GM12878 (cell line): ENCODE measurements around the gene S100A16. TPM values are rescaled to one million over a fixed set of nuclear protein-coding genes. Genes with fewer than 3 reads are reported as not detected.

ENCODE experiments used
- ATAC-seq: fragments of 200-7000 bp; cut with Tn5 transposase; 3 replicates; pipeline ENCODE4 v1.9.1; 2020; ENCODE audit warnings: mild to moderate bottlenecking, moderate library complexity
- BruUV-seq: library from RNA; stranded (reverse); fragments of 400-500 nt; replicated peaks from 2 replicates; lab custom pipeline; 2021; lab: Mats Ljungman, UMichigan
- CTCF ChIA-PET: fragments of 300-600 bp; sonication (Branson Sonifier 250); formaldehyde crosslinking; extraction: SDS; loops from one replicate; lab custom pipeline; 2021; ENCODE audit warnings: inconsistent platforms; lab: Yijun Ruan, JAX
- POLR2A ChIA-PET: fragments of 350-600 bp; formaldehyde crosslinking; extraction: SDS; loops from one replicate; lab custom pipeline; 2021; ENCODE audit warnings: inconsistent platforms; lab: Charles Lee
- RAD21 ChIA-PET: fragments of 300-600 bp; sonication (Branson Sonifier 250); formaldehyde crosslinking; loops from one replicate; lab custom pipeline; 2023; ENCODE audit warnings: antibody characterized with exemption; ENCODE audit not compliant: unreplicated experiment; lab: Charles Lee
- SMC1A ChIA-PET: fragments of 300-600 bp; sonication (Branson Sonifier 250); formaldehyde crosslinking; loops from one replicate; lab custom pipeline; 2023; ENCODE audit not compliant: unreplicated experiment, uncharacterized antibody; lab: Charles Lee
- DNase-seq: peaks from one replicate; pipeline ENCODE4 v3.0.0-alpha.2; 2011; ENCODE audit warnings: low read depth, low spot score
- FAIRE-seq: peaks from 3 replicates; lab custom pipeline; 2011; peaks lifted over from hg19 to GRCh38; lab: Jason Lieb, UNC
- H2AFZ ChIP-seq: 2 replicates; pipeline ENCODE4 v1.6.0; 2011; ENCODE audit warnings: low read depth, low read length, control low read depth; ENCODE audit not compliant: control insufficient read depth
- H3K27ac ChIP-seq: 2 replicates; pipeline ENCODE4 v1.5.1; 2011; ENCODE audit warnings: control low read depth; ENCODE audit not compliant: control insufficient read depth, insufficient read depth
- H3K27me3 ChIP-seq, 2 experiments: replicated peaks in 1 of 2; 2 replicates each; pipeline versions ENCODE4 v1.6.0 to v1.6.1; 2011; ENCODE audit warnings: low read length in 1 of 2; ENCODE audit not compliant: control insufficient read depth in 2 of 2, insufficient read depth in 2 of 2
- H3K36me3 ChIP-seq, 2 experiments: 2 replicates each; pipeline ENCODE4 v1.5.1; 2011; ENCODE audit warnings: low read length in 1 of 2; ENCODE audit not compliant: control insufficient read depth in 2 of 2, insufficient read depth in 2 of 2
- H3K4me1 ChIP-seq: 2 replicates; pipeline ENCODE4 v1.6.1; 2011; ENCODE audit warnings: mild to moderate bottlenecking, low read length, moderate library complexity, mixed read lengths; ENCODE audit not compliant: control insufficient read depth, insufficient read depth
- H3K4me2 ChIP-seq: 2 replicates; pipeline ENCODE4 v1.6.0; 2011; ENCODE audit warnings: control low read depth; ENCODE audit not compliant: control insufficient read depth, insufficient read depth
- H3K4me3 ChIP-seq: fragments of 200-600 bp; sonication (generic); 2 replicates; pipeline ENCODE4 v1.5.1; 2016
- H3K79me2 ChIP-seq: 2 replicates; pipeline ENCODE4 v1.6.0; 2011; ENCODE audit warnings: low read length; ENCODE audit not compliant: control insufficient read depth, insufficient read depth
- H3K9ac ChIP-seq: 2 replicates; pipeline ENCODE4 v1.8.0; 2011; ENCODE audit warnings: low read length, control low read depth, mixed read lengths; ENCODE audit not compliant: control insufficient read depth, insufficient read depth
- H3K9me3 ChIP-seq: replicated peaks from 3 replicates; pipeline ENCODE4 v1.5.1; 2011; ENCODE audit warnings: mild to moderate bottlenecking, low read length; ENCODE audit not compliant: control insufficient read depth, insufficient read depth
- H4K20me1 ChIP-seq: 2 replicates; pipeline ENCODE4 v1.6.0; 2011; ENCODE audit not compliant: control insufficient read depth, insufficient read depth
- CBX3 ChIP-seq: fragments of 200-600 bp; sonication (generic); IDR thresholded peaks from 2 replicates; pipeline ENCODE4 v1.6.1; 2016; ENCODE audit warnings: low read depth, borderline replicate concordance
- KLF5 ChIP-seq: fragments of 450-650 bp; IDR thresholded peaks from 2 replicates; pipeline ENCODE4 v1.6.1; 2014; ENCODE audit warnings: mild to moderate bottlenecking; ENCODE audit not compliant: partially characterized antibody
- NRF1 ChIP-seq: conservative IDR thresholded peaks from 2 replicates; pipeline ENCODE4 v1.6.1; 2011; ENCODE audit warnings: mild to moderate bottlenecking, low read depth, low read length, improper control_type of control experiment
- PAX5 ChIP-seq: IDR thresholded peaks from 2 replicates; pipeline ENCODE4 v1.6.1; 2011; ENCODE audit warnings: low read depth, low read length, borderline replicate concordance
- RELA ChIP-seq: fragments of 450-650 bp; IDR thresholded peaks from 2 replicates; pipeline ENCODE4 v1.8.0; 2014; ENCODE audit warnings: borderline replicate concordance; ENCODE audit not compliant: partially characterized antibody
- SIN3A ChIP-seq: IDR thresholded peaks from 2 replicates; pipeline ENCODE4 v1.6.1; 2012; ENCODE audit warnings: low read depth, low read length, improper control_type of control experiment
- SKIL ChIP-seq: fragments of 450-650 bp; IDR thresholded peaks from 2 replicates; pipeline ENCODE4 v1.6.1; 2017; ENCODE audit warnings: mild to moderate bottlenecking, low read depth, inconsistent platforms; ENCODE audit not compliant: poor library complexity, severe bottlenecking
- SUZ12 ChIP-seq: fragments of 200-600 bp; sonication (generic); IDR thresholded peaks from one replicate; pipeline ENCODE4 v1.6.1; 2018; ENCODE audit warnings: antibody characterized with exemption, mild to moderate bottlenecking; ENCODE audit not compliant: unreplicated experiment
- TARDBP ChIP-seq: IDR thresholded peaks from 2 replicates; pipeline ENCODE4 v1.6.1; 2016; ENCODE audit warnings: borderline replicate concordance
- WRNIP1 ChIP-seq: IDR thresholded peaks from 2 replicates; pipeline ENCODE4 v1.6.1; 2011; ENCODE audit warnings: low read depth, low read length, improper control_type of control experiment, borderline replicate concordance
- YBX1 ChIP-seq: fragments of 450-650 bp; IDR thresholded peaks from 2 replicates; pipeline ENCODE4 v1.6.1; 2016; ENCODE audit warnings: antibody characterized with exemption
- ZBTB4 ChIP-seq: fragments of 450-650 bp; formaldehyde crosslinking; IDR thresholded peaks from 2 replicates; pipeline ENCODE4 v1.4.0; 2022; ENCODE audit warnings: mild to moderate bottlenecking, moderate library complexity
- WGBS: methylation state at CpG from one replicate; pipeline ENCODE4 v1.1.6; 2016; ENCODE audit warnings: low lambda C conversion rate; ENCODE audit not compliant: insufficient replicate concordance, insufficient coverage; ENCODE audit errors: missing lambda C conversion rate; 5-methylcytosine and 5-hydroxymethylcytosine counted together
- in situ Hi-C: fragments of 300-500 bp; cut with MboI; formaldehyde crosslinking; loops from 9 replicates; pipeline ENCODE4 v1.14.3; 2018; ENCODE audit warnings: mixed read lengths
- intact Hi-C: fragments of 100-400 bp; cut with micrococcal nuclease; formaldehyde crosslinking; loops from one replicate; pipeline ENCODE4 v1.14.2; 2022; ENCODE audit not compliant: unreplicated experiment
- polyA plus RNA-seq, 11 experiments: library from polyadenylated mRNA; depleted of rRNA in 4 of 11; unstranded in 6 of 11; stranded (reverse) in 5 of 11; fragments of >200 nt; fragmentation: Nextera tagmentation in 4 of 11; fragmentation: Illumina TruSeq in 1 of 11; extraction: Ambion mirVana in 4 of 11; extraction: Trizol in 1 of 11; gene quantifications; 1 replicate in 1 of 11; 2 replicates in 10 of 11; pipeline versions ENCODE4 v1.2.1 to v1.2.3, GENCODE V29; 2011 to 2016; ENCODE audit warnings: inconsistent platforms in 2 of 11, missing spikeins in 2 of 11, low read depth in 1 of 11
- total RNA-seq, 4 experiments: library from RNA; depleted of rRNA in 3 of 4; stranded (reverse); fragments of >200 nt in 3 of 4; fragmentation: Illumina TruSeq in 1 of 4; extraction: Trizol in 1 of 4; gene quantifications; 2 replicates each; pipeline versions ENCODE4 v1.2.1 to v1.2.3, GENCODE V29; 2013 to 2021
- TF ChIP-seq, protein P1 (sequence below): fragments of 450-650 bp; formaldehyde crosslinking; IDR thresholded peaks from 2 replicates; pipeline ENCODE4 v1.5.0; 2022; ENCODE audit warnings: mild to moderate bottlenecking, missing genetic modification characterization
- TF ChIP-seq, protein P2 (sequence below): fragments of 450-650 bp; IDR thresholded peaks from 2 replicates; pipeline ENCODE4 v1.6.1; 2014; ENCODE audit warnings: mild to moderate bottlenecking

The S100A16 gene
- total and polyA plus RNA-seq, 10 of the 15 experiments (the other 5 are each of a cell fraction or from before 2014, with no cell fraction given) = 0.14 to 0.51 (median 0.25) TPM; not detected in 6

- H3K27me3 ChIP-seq = no peaks in the 10 kb centered on the region
- no peak overlapping the region for H2AFZ ChIP-seq
- BruUV-seq = no TSS peak
- POLR2A ChIA-PET = interaction anchor here (0.6 kb wide), 1 partner anchor 88 kb away, joined by 3 read pairs; no protein-coding TSS in a partner anchor
- H3K79me2 ChIP-seq = no peaks in the 10 kb centered on the region
- intact Hi-C loops = no loop called here
- in situ Hi-C loops = no loop called here
- H3K27ac ChIP-seq = no peak overlapping the region
- SMC1A ChIA-PET = no interaction called here
- H3K4me3 ChIP-seq = no peak overlapping the region
- 50% methylated on average over 7 of the region's 7 CpGs for WGBS
- no peaks in the 10 kb centered on the region for H3K36me3 ChIP-seq
- H4K20me1 ChIP-seq = no peaks in the 10 kb centered on the region
- no peaks in the 10 kb centered on the region for H3K9me3 ChIP-seq
- no peaks in the 10 kb centered on the region for H3K4me1 ChIP-seq
- RAD21 ChIA-PET = interaction anchor here (0.6 to 1.2 kb wide), 2 partner anchors 10 to 153 kb away, joined by 3 read pairs; no protein-coding TSS in a partner anchor
- CTCF ChIA-PET = interaction anchor here (2.1 kb wide), 1 partner anchor 40 kb away, joined by 7 read pairs; no protein-coding TSS in a partner anchor
- ATAC-seq = no peak
- H3K9ac ChIP-seq = no peak overlapping the region
- DNase-seq = no peak
- no peak for FAIRE-seq
- H3K4me2 ChIP-seq = no peak overlapping the region
- TF ChIP-seq CBX3 (no peak), ZBTB4 (no peak), SIN3A (no peak), KLF5 (no peak), WRNIP1 (no peak), TARDBP (no peak), SUZ12 (no peak), SKIL (no peak), RELA (no peak), PAX5 (no peak), NRF1 (no peak), YBX1 (no peak)
- TF ChIP-seq, protein P1, sequence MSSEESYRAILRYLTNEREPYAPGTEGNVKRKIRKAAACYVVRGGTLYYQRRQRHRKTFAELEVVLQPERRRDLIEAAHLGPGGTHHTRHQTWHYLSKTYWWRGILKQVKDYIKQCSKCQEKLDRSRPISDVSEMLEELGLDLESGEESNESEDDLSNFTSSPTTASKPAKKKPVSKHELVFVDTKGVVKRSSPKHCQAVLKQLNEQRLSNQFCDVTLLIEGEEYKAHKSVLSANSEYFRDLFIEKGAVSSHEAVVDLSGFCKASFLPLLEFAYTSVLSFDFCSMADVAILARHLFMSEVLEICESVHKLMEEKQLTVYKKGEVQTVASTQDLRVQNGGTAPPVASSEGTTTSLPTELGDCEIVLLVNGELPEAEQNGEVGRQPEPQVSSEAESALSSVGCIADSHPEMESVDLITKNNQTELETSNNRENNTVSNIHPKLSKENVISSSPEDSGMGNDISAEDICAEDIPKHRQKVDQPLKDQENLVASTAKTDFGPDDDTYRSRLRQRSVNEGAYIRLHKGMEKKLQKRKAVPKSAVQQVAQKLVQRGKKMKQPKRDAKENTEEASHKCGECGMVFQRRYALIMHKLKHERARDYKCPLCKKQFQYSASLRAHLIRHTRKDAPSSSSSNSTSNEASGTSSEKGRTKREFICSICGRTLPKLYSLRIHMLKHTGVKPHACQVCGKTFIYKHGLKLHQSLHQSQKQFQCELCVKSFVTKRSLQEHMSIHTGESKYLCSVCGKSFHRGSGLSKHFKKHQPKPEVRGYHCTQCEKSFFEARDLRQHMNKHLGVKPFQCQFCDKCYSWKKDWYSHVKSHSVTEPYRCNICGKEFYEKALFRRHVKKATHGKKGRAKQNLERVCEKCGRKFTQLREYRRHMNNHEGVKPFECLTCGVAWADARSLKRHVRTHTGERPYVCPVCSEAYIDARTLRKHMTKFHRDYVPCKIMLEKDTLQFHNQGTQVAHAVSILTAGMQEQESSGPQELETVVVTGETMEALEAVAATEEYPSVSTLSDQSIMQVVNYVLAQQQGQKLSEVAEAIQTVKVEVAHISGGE = no peak
- TF ChIP-seq, protein P2, sequence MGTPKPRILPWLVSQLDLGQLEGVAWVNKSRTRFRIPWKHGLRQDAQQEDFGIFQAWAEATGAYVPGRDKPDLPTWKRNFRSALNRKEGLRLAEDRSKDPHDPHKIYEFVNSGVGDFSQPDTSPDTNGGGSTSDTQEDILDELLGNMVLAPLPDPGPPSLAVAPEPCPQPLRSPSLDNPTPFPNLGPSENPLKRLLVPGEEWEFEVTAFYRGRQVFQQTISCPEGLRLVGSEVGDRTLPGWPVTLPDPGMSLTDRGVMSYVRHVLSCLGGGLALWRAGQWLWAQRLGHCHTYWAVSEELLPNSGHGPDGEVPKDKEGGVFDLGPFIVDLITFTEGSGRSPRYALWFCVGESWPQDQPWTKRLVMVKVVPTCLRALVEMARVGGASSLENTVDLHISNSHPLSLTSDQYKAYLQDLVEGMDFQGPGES = no peak
These were observed 4.8 kb downstream of the S100A16 start for GRCh38 chr1:153608089-153608682.
